Stimulated activated CD8-positive, alpha-beta memory T cell treated with anti-CD3 and anti-CD28 coated beads, Interleukin-7, amount 100 ng/mL, for 4 hours (primary cell): ENCODE data around the gene ZSWIM7.

Experiments used
- DNase-seq, 2 donors: peaks; one replicate each; pipeline ENCODE4 v3.0.0-alpha.2; 2020; ENCODE audit warnings: low read depth in 2 of 2

ZSWIM7 gene

GRCh38 chr17:15999141-15999973 lies at the start of gene ZSWIM7, which contains the start of gene TTC19:
TSS of gene ZSWIM7 (minus strand) at chr17:15999704. CDS start at chr17:15999594, 110 bp downstream.
TSS of gene TTC19 (plus strand) at chr17:15999824. CDS start at chr17:15999849, 25 bp downstream.
- DNase-seq, result peak; percentile 80 to 93

GRCh38 chr17:16048811-16049449 lies 49.4 kb upstream of the ZSWIM7 start:
- no peak for DNase-seq

- no peak for DNase-seq
These were observed 47.5 kb upstream of the ZSWIM7 start for GRCh38 chr17:16046966-16047365.

- DNase-seq, result no peak
These were observed 45.0 kb upstream of the ZSWIM7 start for GRCh38 chr17:16044487-16044886.

GRCh38 chr17:16040710-16041251 lies 41.3 kb upstream of the ZSWIM7 start:
- no peak for DNase-seq

GRCh38 chr17:16037636-16038035 lies 38.1 kb upstream of the ZSWIM7 start:
- no peak for DNase-seq

- no peak for DNase-seq
These were observed 36.8 kb upstream of the ZSWIM7 start for GRCh38 chr17:16036261-16036660.

GRCh38 chr17:16033729-16034349 lies 34.3 kb upstream of the ZSWIM7 start:
- no peak for DNase-seq

GRCh38 chr17:16027708-16028584 lies 28.4 kb upstream of the ZSWIM7 start:
- DNase-seq, result peak; percentile 24 to 28

GRCh38 chr17:16026895-16027294 lies 27.4 kb upstream of the ZSWIM7 start:
- no peak for DNase-seq

GRCh38 chr17:16025202-16025601 lies 25.7 kb upstream of the ZSWIM7 start:
- no peak for DNase-seq

- no peak for DNase-seq
These were observed 24.4 kb upstream of the ZSWIM7 start for GRCh38 chr17:16023881-16024280.

GRCh38 chr17:16019347-16019746 lies 19.8 kb upstream of the ZSWIM7 start:
- DNase-seq, result no peak

GRCh38 chr17:16013943-16014407 lies 14.5 kb upstream of the ZSWIM7 start:
- DNase-seq, result no peak

GRCh38 chr17:16007439-16007838 lies 7.9 kb upstream of the ZSWIM7 start:
- DNase-seq, result no peak

GRCh38 chr17:16005636-16006035 lies 6.1 kb upstream of the ZSWIM7 start:
- DNase-seq, result no peak

- DNase-seq, result no peak
These were observed 4.3 kb upstream of the ZSWIM7 start for GRCh38 chr17:16003841-16004240.

GRCh38 chr17:16002708-16003260 lies 3.3 kb upstream of the ZSWIM7 start:
- no peak for DNase-seq

GRCh38 chr17:16001226-16001897 lies 1.9 kb upstream of the ZSWIM7 start:
- DNase-seq, result no peak
